Urinary bladder (tissue), 4 donors: ENCODE measurements around the gene NKX3-2. TPM values are rescaled to one million over a fixed set of nuclear protein-coding genes. Genes with fewer than 3 reads are reported as not detected.

ENCODE experiments used
- DNase-seq: peaks from one replicate; pipeline ENCODE4 v3.0.0-alpha.2; 2015; ENCODE audit errors: extremely low spot score
- H3K27ac ChIP-seq: one replicate; pipeline ENCODE4 v1.5.1; 2013; ENCODE audit warnings: low read depth, mild to moderate bottlenecking, moderate library complexity
- H3K36me3 ChIP-seq: one replicate; pipeline ENCODE4 v1.6.1; 2013; ENCODE audit warnings: mild to moderate bottlenecking, moderate library complexity; ENCODE audit not compliant: insufficient read depth
- H3K4me1 ChIP-seq: one replicate; pipeline ENCODE4 v1.6.1; 2013; ENCODE audit warnings: mild to moderate bottlenecking, moderate library complexity; ENCODE audit not compliant: insufficient read depth
- H3K4me3 ChIP-seq: one replicate; pipeline ENCODE4 v1.5.1; 2013; ENCODE audit warnings: low read depth, low read length
- WGBS: extraction: QIAGEN DNeasy Blood & Tissue Kit; methylation state at CpG from one replicate; pipeline ENCODE4 v1.1.7; 2013; 5-methylcytosine and 5-hydroxymethylcytosine counted together
- polyA plus RNA-seq: library from polyadenylated mRNA; stranded (reverse); fragments of 200-250 nt; gene quantifications from one replicate; pipeline ENCODE4 v1.2.3, GENCODE V29; 2013
- total RNA-seq: library from RNA; depleted of rRNA; stranded (reverse); fragments of >200 nt; gene quantifications from one replicate; pipeline ENCODE4 v1.2.3, GENCODE V29; 2014
- donor health status: healthy with polysubstance abuse.
- donor health status: healthy.

Gene NKX3-2
- total and polyA plus RNA-seq, 2 donors = 0.37 TPM; not detected in 1

GRCh38 chr4:13492747-13493146 is 51.6 kb downstream of the NKX3-2 start:
- Histone ChIP-seq H3K36me3 (no peaks in the 10 kb centered on the region), H3K4me3 (no peak overlapping the region), H3K4me1 (no peaks in the 10 kb centered on the region), H3K27ac (no peak overlapping the region)
- WGBS = 79% methylated on average over 3 of the region's 3 CpGs
- DNase-seq = no peak

Other genes starting within 250 kb of the NKX3-2 start
- gene RAB28, start 60.2 kb downstream of the NKX3-2 start, total RNA-seq = 28.5 TPM
- 16.9 TPM for gene RAB28, start 60.2 kb downstream of the NKX3-2 start, polyA plus RNA-seq
- 66.0 TPM for gene BOD1L1, start 83.2 kb upstream of the NKX3-2 start, total RNA-seq
- 19.0 TPM for gene BOD1L1, start 83.2 kb upstream of the NKX3-2 start, polyA plus RNA-seq